ENCODE measurements around the gene TLCD1. TPM values are rescaled to one million over a fixed set of nuclear protein-coding genes. Genes with fewer than 3 reads are reported as not detected.
A peak's percentile ranks its signal among the peaks of the same experiment; 100 is the strongest.

The TLCD1 gene
- total and polyA plus RNA-seq, 10 of the 15 experiments (the other 5 are each of a cell fraction or from before 2014, with no cell fraction given), result 2.9 to 19.8 (median 7.7) TPM

DNA sequence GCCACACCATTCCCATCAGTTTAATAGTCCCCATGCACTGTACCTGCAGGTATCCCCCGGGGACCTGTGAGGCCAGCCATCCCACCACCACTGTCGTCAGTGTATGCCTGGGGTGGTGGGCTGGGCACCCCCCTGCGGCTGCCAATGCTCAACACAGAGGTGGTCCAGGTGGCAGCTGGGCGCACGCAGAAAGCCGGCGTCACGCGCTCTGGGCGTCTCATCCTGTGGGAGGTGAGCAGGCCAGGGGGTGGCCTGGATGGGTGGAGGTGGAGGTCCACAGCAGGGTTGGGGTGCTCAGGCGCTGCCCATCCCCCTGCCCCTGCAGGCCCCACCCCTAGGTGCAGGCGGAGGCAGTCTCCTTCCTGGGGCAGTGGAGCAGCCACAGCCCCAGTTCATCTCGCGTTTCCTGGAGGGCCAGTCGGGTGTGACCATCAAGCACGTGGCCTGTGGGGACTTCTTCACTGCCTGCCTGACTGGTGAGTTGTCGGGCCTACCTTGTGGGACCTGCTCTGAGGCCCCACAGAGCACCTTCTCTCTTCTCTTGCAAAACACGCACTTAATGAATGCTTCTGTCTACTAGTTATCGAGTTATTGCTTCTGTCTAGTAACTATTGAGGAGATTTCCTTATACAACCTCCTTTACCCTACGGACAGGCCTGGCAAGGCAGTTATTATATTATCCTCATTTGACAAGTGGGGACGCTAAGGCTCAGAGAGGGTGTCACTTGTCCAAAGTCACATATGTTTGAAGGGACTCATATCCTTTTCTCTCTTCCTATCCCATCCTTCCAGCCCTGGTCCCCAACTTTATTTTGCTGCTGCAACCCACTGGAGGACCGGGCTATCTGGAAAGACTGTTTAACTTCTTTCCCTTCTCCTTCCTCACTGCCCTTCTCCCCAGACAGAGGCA, 12.0 kb upstream of the TLCD1 start (continued):
- TF ChIP-seq, protein P1, sequence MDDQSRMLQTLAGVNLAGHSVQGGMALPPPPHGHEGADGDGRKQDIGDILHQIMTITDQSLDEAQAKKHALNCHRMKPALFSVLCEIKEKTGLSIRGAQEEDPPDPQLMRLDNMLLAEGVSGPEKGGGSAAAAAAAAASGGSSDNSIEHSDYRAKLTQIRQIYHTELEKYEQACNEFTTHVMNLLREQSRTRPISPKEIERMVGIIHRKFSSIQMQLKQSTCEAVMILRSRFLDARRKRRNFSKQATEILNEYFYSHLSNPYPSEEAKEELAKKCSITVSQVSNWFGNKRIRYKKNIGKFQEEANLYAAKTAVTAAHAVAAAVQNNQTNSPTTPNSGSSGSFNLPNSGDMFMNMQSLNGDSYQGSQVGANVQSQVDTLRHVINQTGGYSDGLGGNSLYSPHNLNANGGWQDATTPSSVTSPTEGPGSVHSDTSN (IDR thresholded peaks at IDR 0.05; ENCODE audit: insufficient replicate concordance, low read depth, low read length), result no peak
- TF ChIP-seq, protein P2, sequence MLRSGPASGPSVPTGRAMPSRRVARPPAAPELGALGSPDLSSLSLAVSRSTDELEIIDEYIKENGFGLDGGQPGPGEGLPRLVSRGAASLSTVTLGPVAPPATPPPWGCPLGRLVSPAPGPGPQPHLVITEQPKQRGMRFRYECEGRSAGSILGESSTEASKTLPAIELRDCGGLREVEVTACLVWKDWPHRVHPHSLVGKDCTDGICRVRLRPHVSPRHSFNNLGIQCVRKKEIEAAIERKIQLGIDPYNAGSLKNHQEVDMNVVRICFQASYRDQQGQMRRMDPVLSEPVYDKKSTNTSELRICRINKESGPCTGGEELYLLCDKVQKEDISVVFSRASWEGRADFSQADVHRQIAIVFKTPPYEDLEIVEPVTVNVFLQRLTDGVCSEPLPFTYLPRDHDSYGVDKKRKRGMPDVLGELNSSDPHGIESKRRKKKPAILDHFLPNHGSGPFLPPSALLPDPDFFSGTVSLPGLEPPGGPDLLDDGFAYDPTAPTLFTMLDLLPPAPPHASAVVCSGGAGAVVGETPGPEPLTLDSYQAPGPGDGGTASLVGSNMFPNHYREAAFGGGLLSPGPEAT (IDR thresholded peaks at IDR 0.05; ENCODE audit: low read depth), result no peak
- TF ChIP-seq RB1 (IDR thresholded peaks at IDR 0.05; ENCODE audit: borderline replicate concordance), result no peak
- TF ChIP-seq ZBED1 (IDR thresholded peaks at IDR 0.05; ENCODE audit: borderline replicate concordance), result peak; percentile 54; the same call in 1 of the 2 replicates
- TF ChIP-seq CREM (IDR thresholded peaks at IDR 0.05; ENCODE audit: low read depth), result no peak
- TF ChIP-seq, protein P3, sequence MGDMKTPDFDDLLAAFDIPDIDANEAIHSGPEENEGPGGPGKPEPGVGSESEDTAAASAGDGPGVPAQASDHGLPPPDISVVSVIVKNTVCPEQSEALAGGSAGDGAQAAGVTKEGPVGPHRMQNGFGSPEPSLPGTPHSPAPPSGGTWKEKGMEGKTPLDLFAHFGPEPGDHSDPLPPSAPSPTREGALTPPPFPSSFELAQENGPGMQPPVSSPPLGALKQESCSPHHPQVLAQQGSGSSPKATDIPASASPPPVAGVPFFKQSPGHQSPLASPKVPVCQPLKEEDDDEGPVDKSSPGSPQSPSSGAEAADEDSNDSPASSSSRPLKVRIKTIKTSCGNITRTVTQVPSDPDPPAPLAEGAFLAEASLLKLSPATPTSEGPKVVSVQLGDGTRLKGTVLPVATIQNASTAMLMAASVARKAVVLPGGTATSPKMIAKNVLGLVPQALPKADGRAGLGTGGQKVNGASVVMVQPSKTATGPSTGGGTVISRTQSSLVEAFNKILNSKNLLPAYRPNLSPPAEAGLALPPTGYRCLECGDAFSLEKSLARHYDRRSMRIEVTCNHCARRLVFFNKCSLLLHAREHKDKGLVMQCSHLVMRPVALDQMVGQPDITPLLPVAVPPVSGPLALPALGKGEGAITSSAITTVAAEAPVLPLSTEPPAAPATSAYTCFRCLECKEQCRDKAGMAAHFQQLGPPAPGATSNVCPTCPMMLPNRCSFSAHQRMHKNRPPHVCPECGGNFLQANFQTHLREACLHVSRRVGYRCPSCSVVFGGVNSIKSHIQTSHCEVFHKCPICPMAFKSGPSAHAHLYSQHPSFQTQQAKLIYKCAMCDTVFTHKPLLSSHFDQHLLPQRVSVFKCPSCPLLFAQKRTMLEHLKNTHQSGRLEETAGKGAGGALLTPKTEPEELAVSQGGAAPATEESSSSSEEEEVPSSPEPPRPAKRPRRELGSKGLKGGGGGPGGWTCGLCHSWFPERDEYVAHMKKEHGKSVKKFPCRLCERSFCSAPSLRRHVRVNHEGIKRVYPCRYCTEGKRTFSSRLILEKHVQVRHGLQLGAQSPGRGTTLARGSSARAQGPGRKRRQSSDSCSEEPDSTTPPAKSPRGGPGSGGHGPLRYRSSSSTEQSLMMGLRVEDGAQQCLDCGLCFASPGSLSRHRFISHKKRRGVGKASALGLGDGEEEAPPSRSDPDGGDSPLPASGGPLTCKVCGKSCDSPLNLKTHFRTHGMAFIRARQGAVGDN (IDR thresholded peaks at IDR 0.05), result peak; percentile 99
- TF ChIP-seq PAX8 (IDR thresholded peaks at IDR 0.05), result peak; percentile 77; the same call in 1 of the 2 replicates
- TF ChIP-seq WRNIP1 (IDR thresholded peaks at IDR 0.05; ENCODE audit: borderline replicate concordance, low read depth, low read length), result no peak; the same call in 1 of the 2 replicates
- TF ChIP-seq CEBPB (IDR thresholded peaks at IDR 0.05; ENCODE audit: borderline replicate concordance in 1 of 2, low read depth in 2 of 2, low read length in 2 of 2), result no peak
- no peak for TF ChIP-seq EGR1 (IDR thresholded peaks at IDR 0.05; ENCODE audit: borderline replicate concordance in 1 of 2, low read depth in 2 of 2, low read length in 2 of 2)
- peak; percentile 22; the same call in 1 of the 2 replicates for TF ChIP-seq SMC3 (IDR thresholded peaks at IDR 0.05; ENCODE audit: borderline replicate concordance, low read length)
- peak; percentile 81 for TF ChIP-seq MYC (IDR thresholded peaks at IDR 0.05; ENCODE audit: insufficient read depth, insufficient read length, insufficient replicate concordance, low read length, severe bottlenecking)
- peak; percentile 46; the same call in 1 of the 2 replicates for TF ChIP-seq TCF3 (IDR thresholded peaks at IDR 0.05; ENCODE audit: borderline replicate concordance, insufficient read depth, low read depth, low read length)
- no peak for TF ChIP-seq GABPA (IDR thresholded peaks at IDR 0.05; ENCODE audit: low read depth)
- TF ChIP-seq TARDBP (IDR thresholded peaks at IDR 0.05; ENCODE audit: borderline replicate concordance), result no peak
- peak; percentile 99 for TF ChIP-seq PAX5 (IDR thresholded peaks at IDR 0.05; ENCODE audit: borderline replicate concordance, low read depth, low read length)
- TF ChIP-seq, protein P4, sequence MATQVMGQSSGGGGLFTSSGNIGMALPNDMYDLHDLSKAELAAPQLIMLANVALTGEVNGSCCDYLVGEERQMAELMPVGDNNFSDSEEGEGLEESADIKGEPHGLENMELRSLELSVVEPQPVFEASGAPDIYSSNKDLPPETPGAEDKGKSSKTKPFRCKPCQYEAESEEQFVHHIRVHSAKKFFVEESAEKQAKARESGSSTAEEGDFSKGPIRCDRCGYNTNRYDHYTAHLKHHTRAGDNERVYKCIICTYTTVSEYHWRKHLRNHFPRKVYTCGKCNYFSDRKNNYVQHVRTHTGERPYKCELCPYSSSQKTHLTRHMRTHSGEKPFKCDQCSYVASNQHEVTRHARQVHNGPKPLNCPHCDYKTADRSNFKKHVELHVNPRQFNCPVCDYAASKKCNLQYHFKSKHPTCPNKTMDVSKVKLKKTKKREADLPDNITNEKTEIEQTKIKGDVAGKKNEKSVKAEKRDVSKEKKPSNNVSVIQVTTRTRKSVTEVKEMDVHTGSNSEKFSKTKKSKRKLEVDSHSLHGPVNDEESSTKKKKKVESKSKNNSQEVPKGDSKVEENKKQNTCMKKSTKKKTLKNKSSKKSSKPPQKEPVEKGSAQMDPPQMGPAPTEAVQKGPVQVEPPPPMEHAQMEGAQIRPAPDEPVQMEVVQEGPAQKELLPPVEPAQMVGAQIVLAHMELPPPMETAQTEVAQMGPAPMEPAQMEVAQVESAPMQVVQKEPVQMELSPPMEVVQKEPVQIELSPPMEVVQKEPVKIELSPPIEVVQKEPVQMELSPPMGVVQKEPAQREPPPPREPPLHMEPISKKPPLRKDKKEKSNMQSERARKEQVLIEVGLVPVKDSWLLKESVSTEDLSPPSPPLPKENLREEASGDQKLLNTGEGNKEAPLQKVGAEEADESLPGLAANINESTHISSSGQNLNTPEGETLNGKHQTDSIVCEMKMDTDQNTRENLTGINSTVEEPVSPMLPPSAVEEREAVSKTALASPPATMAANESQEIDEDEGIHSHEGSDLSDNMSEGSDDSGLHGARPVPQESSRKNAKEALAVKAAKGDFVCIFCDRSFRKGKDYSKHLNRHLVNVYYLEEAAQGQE (IDR thresholded peaks at IDR 0.05; ENCODE audit: low read depth, low read length), result 0 out of 2 replicates have a peak, but pooled peaks have one; percentile 16

All from GM12878 (cell line).